ENCODE data around the gene IL17B. TPM values are rescaled to one million over a fixed set of nuclear protein-coding genes. Genes with fewer than 3 reads are reported as not detected.

IL17B gene
- total and polyA plus RNA-seq, 2 experiments from 2014 or later = not detected

GRCh38 chr5:149428032-149428431, 48.9 kb upstream of the IL17B start:
- Histone ChIP-seq H3K36me3 (ENCODE audit: insufficient read depth) (no peaks in the 10 kb centered on the region), H3F3A (replicated peaks; ENCODE audit: low read depth) (0 out of 2 replicates have a peak, but pooled peaks cover 9% of the 10 kb centered on the region), H3K27ac (ENCODE audit: low read depth) (no peak overlapping the region), H3K4me2 (no peak overlapping the region), H3K4me1 (ENCODE audit: insufficient read depth) (peaks cover 27% of the 10 kb centered on the region), H4K20me1 (replicated peaks; ENCODE audit: insufficient read depth) (no peaks in the 10 kb centered on the region), H3K9me2 (ENCODE audit: insufficient read depth) (no peaks in the 10 kb centered on the region), H2AFZ (no peak overlapping the region), H3K27me3 (ENCODE audit: insufficient read depth) (no peaks in the 10 kb centered on the region), H3K79me2 (replicated peaks; ENCODE audit: insufficient read depth) (no peaks in the 10 kb centered on the region), H3K4me3 (no peak overlapping the region)
- Mint-ChIP-seq H3K9me3 (no peaks in the 10 kb centered on the region), H3K27me3 (ENCODE audit: insufficient read depth, low read depth, poor library complexity) (peaks cover 14% of the 10 kb centered on the region), H3K36me3 (ENCODE audit: low read depth) (no peaks in the 10 kb centered on the region), H3K27ac (no peak overlapping the region), H3K4me3 (no peak overlapping the region), H3K4me1 (peaks cover 40% of the 10 kb centered on the region)
- DNase-seq (ENCODE audit: low spot score) (no peak), ATAC-seq (no peak)
- TF ChIP-seq, protein P1, sequence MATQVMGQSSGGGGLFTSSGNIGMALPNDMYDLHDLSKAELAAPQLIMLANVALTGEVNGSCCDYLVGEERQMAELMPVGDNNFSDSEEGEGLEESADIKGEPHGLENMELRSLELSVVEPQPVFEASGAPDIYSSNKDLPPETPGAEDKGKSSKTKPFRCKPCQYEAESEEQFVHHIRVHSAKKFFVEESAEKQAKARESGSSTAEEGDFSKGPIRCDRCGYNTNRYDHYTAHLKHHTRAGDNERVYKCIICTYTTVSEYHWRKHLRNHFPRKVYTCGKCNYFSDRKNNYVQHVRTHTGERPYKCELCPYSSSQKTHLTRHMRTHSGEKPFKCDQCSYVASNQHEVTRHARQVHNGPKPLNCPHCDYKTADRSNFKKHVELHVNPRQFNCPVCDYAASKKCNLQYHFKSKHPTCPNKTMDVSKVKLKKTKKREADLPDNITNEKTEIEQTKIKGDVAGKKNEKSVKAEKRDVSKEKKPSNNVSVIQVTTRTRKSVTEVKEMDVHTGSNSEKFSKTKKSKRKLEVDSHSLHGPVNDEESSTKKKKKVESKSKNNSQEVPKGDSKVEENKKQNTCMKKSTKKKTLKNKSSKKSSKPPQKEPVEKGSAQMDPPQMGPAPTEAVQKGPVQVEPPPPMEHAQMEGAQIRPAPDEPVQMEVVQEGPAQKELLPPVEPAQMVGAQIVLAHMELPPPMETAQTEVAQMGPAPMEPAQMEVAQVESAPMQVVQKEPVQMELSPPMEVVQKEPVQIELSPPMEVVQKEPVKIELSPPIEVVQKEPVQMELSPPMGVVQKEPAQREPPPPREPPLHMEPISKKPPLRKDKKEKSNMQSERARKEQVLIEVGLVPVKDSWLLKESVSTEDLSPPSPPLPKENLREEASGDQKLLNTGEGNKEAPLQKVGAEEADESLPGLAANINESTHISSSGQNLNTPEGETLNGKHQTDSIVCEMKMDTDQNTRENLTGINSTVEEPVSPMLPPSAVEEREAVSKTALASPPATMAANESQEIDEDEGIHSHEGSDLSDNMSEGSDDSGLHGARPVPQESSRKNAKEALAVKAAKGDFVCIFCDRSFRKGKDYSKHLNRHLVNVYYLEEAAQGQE (IDR thresholded peaks at IDR 0.05; ENCODE audit: unreplicated experiment) = no peak
- TF ChIP-seq STAT1 (IDR thresholded peaks at IDR 0.05; ENCODE audit: unreplicated experiment) = no peak
- TF ChIP-seq EZH2 (IDR thresholded peaks at IDR 0.05; ENCODE audit: low read depth, unreplicated experiment) = no peak
- no peak for TF ChIP-seq ZNF331 (CRISPR knock-in tag; IDR thresholded peaks at IDR 0.05; ENCODE audit: low read depth)
- TF ChIP-seq NANOG (IDR thresholded peaks at IDR 0.05; ENCODE audit: borderline replicate concordance) = no peak
- no peak for TF ChIP-seq EZH2phosphoT487 (IDR thresholded peaks at IDR 0.05; ENCODE audit: unreplicated experiment)
- TF ChIP-seq CREB1 (CRISPR knock-in tag; IDR thresholded peaks at IDR 0.05; ENCODE audit: low read depth) = no peak
- TF ChIP-seq POLR2AphosphoS5 (IDR thresholded peaks at IDR 0.05; ENCODE audit: low read depth) = no peak
- no peak for TF ChIP-seq CTCF (conservative IDR thresholded peaks at IDR 0.05; ENCODE audit: low read depth in 2 of 2)
- TF ChIP-seq ZNF462 (CRISPR knock-in tag; IDR thresholded peaks at IDR 0.05) = no peak
- TF ChIP-seq JUNB (IDR thresholded peaks at IDR 0.05; ENCODE audit: unreplicated experiment) = no peak
- TF ChIP-seq ZNF114 (CRISPR knock-in tag; IDR thresholded peaks at IDR 0.05) = no peak
- TF ChIP-seq, protein P2, sequence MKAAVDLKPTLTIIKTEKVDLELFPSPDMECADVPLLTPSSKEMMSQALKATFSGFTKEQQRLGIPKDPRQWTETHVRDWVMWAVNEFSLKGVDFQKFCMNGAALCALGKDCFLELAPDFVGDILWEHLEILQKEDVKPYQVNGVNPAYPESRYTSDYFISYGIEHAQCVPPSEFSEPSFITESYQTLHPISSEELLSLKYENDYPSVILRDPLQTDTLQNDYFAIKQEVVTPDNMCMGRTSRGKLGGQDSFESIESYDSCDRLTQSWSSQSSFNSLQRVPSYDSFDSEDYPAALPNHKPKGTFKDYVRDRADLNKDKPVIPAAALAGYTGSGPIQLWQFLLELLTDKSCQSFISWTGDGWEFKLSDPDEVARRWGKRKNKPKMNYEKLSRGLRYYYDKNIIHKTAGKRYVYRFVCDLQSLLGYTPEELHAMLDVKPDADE (IDR thresholded peaks at IDR 0.05) = no peak

All from GM23338 (cell line).